Activated T-cell treated with anti-CD3 and anti-CD28 coated beads, Interleukin-2, amount 50 U/mL, for 4 hours (primary cell): ENCODE results near the gene KAT8. TPM values are rescaled to one million over a fixed set of nuclear protein-coding genes. Genes with fewer than 3 reads are reported as not detected.
"Not testable (repeated sequence)": the region's sequence is repeated elsewhere in the genome, so short reads cannot be mapped to it uniquely, and the experiment has no call there.

ENCODE experiments used
- ATAC-seq, 2 donors: fragments of 200-7000 bp; cut with Tn5 transposase; one replicate each; pipeline ENCODE4 v1.10.0; 2021
- DNase-seq: peaks from one replicate; pipeline ENCODE4 v3.0.0-alpha.2; 2020
- H3K27me3 Mint-ChIP-seq: one replicate; pipeline ENCODE4 v1.8.0; 2021; ENCODE audit warnings: low read depth, mixed read lengths
- H3K36me3 Mint-ChIP-seq: one replicate; pipeline ENCODE4 v1.8.0; 2022; ENCODE audit warnings: mixed read lengths; ENCODE audit not compliant: insufficient read depth
- H3K4me1 Mint-ChIP-seq: one replicate; pipeline ENCODE4 v1.8.0; 2021; ENCODE audit warnings: low read depth, mixed read lengths
- H3K4me3 Mint-ChIP-seq: one replicate; pipeline ENCODE4 v1.8.0; 2021; ENCODE audit warnings: mild to moderate bottlenecking, moderate library complexity, mixed read lengths
- H3K9me3 Mint-ChIP-seq: one replicate; pipeline ENCODE4 v1.8.0; 2021; ENCODE audit warnings: mixed read lengths
- total RNA-seq, 3 donors: library from RNA; stranded (reverse); gene quantifications; one replicate each; pipeline ENCODE4 v1.2.1, GENCODE V29; 2021

The KAT8 gene
- total RNA-seq, 3 donors from 2014 or later: 59.8 to 63.9 (median 61.9) TPM

- ATAC-seq: no peak
- peaks cover 10% of the 10 kb centered on the region for H3K4me1 Mint-ChIP-seq
- no peaks in the 10 kb centered on the region for H3K27me3 Mint-ChIP-seq
- DNase-seq: no peak
- H3K36me3 Mint-ChIP-seq: peaks cover 9% of the 10 kb centered on the region
- no peak overlapping the region for H3K4me3 Mint-ChIP-seq
- H3K9me3 Mint-ChIP-seq: no peaks in the 10 kb centered on the region
These were observed 28.3 kb upstream of the KAT8 start for GRCh38 chr16:31089199-31089598.

- H3K4me1 Mint-ChIP-seq: peaks cover 21% of the 10 kb centered on the region
- no peaks in the 10 kb centered on the region for H3K27me3 Mint-ChIP-seq
- H3K36me3 Mint-ChIP-seq: peaks cover 9% of the 10 kb centered on the region
- H3K4me3 Mint-ChIP-seq: no peak overlapping the region
- no peak for DNase-seq
- H3K9me3 Mint-ChIP-seq: no peaks in the 10 kb centered on the region
- ATAC-seq: no peak
These were observed 26.9 kb upstream of the KAT8 start for GRCh38 chr16:31090540-31090939.

- peak overlapping the region; percentile 52 for H3K4me3 Mint-ChIP-seq
- peaks cover 6% of the 10 kb centered on the region for H3K36me3 Mint-ChIP-seq
- no peak for ATAC-seq
- no peaks in the 10 kb centered on the region for H3K27me3 Mint-ChIP-seq
- peaks cover 26% of the 10 kb centered on the region for H3K4me1 Mint-ChIP-seq
- DNase-seq: no peak
- H3K9me3 Mint-ChIP-seq: no peaks in the 10 kb centered on the region
These were observed 25.1 kb upstream of the KAT8 start for GRCh38 chr16:31092330-31092729.

GRCh38 chr16:31093132-31093703, 24.2 kb upstream of the KAT8 start:
- H3K4me1 Mint-ChIP-seq: peaks cover 26% of the 10 kb centered on the region
- ATAC-seq: no peak

GRCh38 chr16:31094088-31094423, 23.4 kb upstream of the KAT8 start:
- no peak for DNase-seq
- Mint-ChIP-seq H3K36me3 (peaks cover 6% of the 10 kb centered on the region), H3K27me3 (no peaks in the 10 kb centered on the region), H3K9me3 (no peaks in the 10 kb centered on the region), H3K4me1 (peaks cover 26% of the 10 kb centered on the region), H3K4me3 (peak overlapping the region; percentile 97)
- ATAC-seq: peak in 1 of 2 donors; percentile 1

More at GRCh38 chr16:31093132-31093703, 24.2 kb upstream of the KAT8 start:
- Mint-ChIP-seq H3K27me3 (no peaks in the 10 kb centered on the region), H3K4me3 (peak overlapping the region; percentile 97), H3K9me3 (no peaks in the 10 kb centered on the region), H3K36me3 (peaks cover 6% of the 10 kb centered on the region)
- DNase-seq: no peak

- ATAC-seq (peak; percentile 94 to 95), DNase-seq (peak; percentile 77)
- Mint-ChIP-seq H3K36me3 (peaks cover 3% of the 10 kb centered on the region), H3K9me3 (no peaks in the 10 kb centered on the region), H3K4me1 (peaks cover 26% of the 10 kb centered on the region), H3K27me3 (no peaks in the 10 kb centered on the region), H3K4me3 (peak within 1 kb of the TSS; percentile 97)
These were observed 22.9 kb upstream of the KAT8 start, which contains the start of gene VKORC1 for GRCh38 chr16:31094424-31095120. Gene VKORC1, minus strand, starts transcription at chr16:31094797. Its CDS starts 68 bp downstream, at chr16:31094729.

- DNase-seq: no peak
- H3K36me3 Mint-ChIP-seq: no peaks in the 10 kb centered on the region
- ATAC-seq: no peak
- no peaks in the 10 kb centered on the region for H3K27me3 Mint-ChIP-seq
- H3K9me3 Mint-ChIP-seq: no peaks in the 10 kb centered on the region
- peaks cover 9% of the 10 kb centered on the region for H3K4me1 Mint-ChIP-seq
- no peak overlapping the region for H3K4me3 Mint-ChIP-seq
These were observed 17.4 kb upstream of the KAT8 start for GRCh38 chr16:31099860-31100638.

- DNase-seq, H3K27me3 Mint-ChIP-seq, H3K4me3 Mint-ChIP-seq, H3K9me3 Mint-ChIP-seq, H3K36me3 Mint-ChIP-seq, ATAC-seq, H3K4me1 Mint-ChIP-seq: not testable (repeated sequence)
These were observed 16.4 kb upstream of the KAT8 start for GRCh38 chr16:31100876-31101641.

- Mint-ChIP-seq H3K36me3 (peaks cover 3% of the 10 kb centered on the region), H3K27me3 (no peaks in the 10 kb centered on the region), H3K4me3 (peak overlapping the region; percentile 21), H3K9me3 (no peaks in the 10 kb centered on the region), H3K4me1 (peaks cover 16% of the 10 kb centered on the region)
- ATAC-seq (peak; percentile 44 to 68), DNase-seq (peak; percentile 77)
These were observed 11.7 kb upstream of the KAT8 start for GRCh38 chr16:31105677-31106213.

- Mint-ChIP-seq H3K4me1 (peaks cover 16% of the 10 kb centered on the region), H3K4me3 (peak overlapping the region; percentile 82)
- no peak for DNase-seq
These were observed 10.7 kb upstream of the KAT8 start for GRCh38 chr16:31106509-31107464.

GRCh38 chr16:31107465-31107867, 10.0 kb upstream of the KAT8 start:
- no peak for DNase-seq
- Mint-ChIP-seq H3K4me3 (peak overlapping the region; percentile 82), H3K4me1 (peaks cover 16% of the 10 kb centered on the region), H3K36me3 (peaks cover 9% of the 10 kb centered on the region), H3K27me3 (no peaks in the 10 kb centered on the region), H3K9me3 (no peaks in the 10 kb centered on the region)
- ATAC-seq: peak; percentile 57 to 67

More at GRCh38 chr16:31106509-31107464, 10.7 kb upstream of the KAT8 start:
- no peaks in the 10 kb centered on the region for H3K9me3 Mint-ChIP-seq
- H3K27me3 Mint-ChIP-seq: no peaks in the 10 kb centered on the region
- ATAC-seq: no peak
- peaks cover 8% of the 10 kb centered on the region for H3K36me3 Mint-ChIP-seq

- no peaks in the 10 kb centered on the region for H3K9me3 Mint-ChIP-seq
- H3K27me3 Mint-ChIP-seq: no peaks in the 10 kb centered on the region
These were observed 9.2 kb upstream of the KAT8 start, which contains the start of gene BCKDK for GRCh38 chr16:31108035-31108793. Gene BCKDK, plus strand, starts transcription at chr16:31108386. Its CDS starts 838 bp downstream, at chr16:31109224.

More at GRCh38 chr16:31108035-31108793, 9.2 kb upstream of the KAT8 start, which contains the start of gene BCKDK:
- peak within 1 kb of the TSS; percentile 82 for H3K4me3 Mint-ChIP-seq
- DNase-seq (peak; percentile 62), ATAC-seq (peak; percentile 89 to 90)
- peaks cover 16% of the 10 kb centered on the region for H3K4me1 Mint-ChIP-seq
- H3K36me3 Mint-ChIP-seq: peaks cover 13% of the 10 kb centered on the region
